HG03196 (cell line): ENCODE results near the gene JPH2.

Source experiments
- ATAC-seq: cut with Tn5 transposase; IDR thresholded peaks from one replicate; pipeline ENCODE4 v1.9.1; 2021; ENCODE audit not compliant: unreplicated experiment

Gene JPH2

GRCh38 chr20:44080646-44081267, 106.2 kb downstream of the JPH2 start:
- peak; percentile 77 for ATAC-seq

GRCh38 chr20:44080064-44080463, 106.9 kb downstream of the JPH2 start:
- ATAC-seq = no peak

GRCh38 chr20:44079291-44079690, 107.7 kb downstream of the JPH2 start:
- no peak for ATAC-seq

- ATAC-seq = no peak
Observed at GRCh38 chr20:44075950-44076232, 111.1 kb downstream of the JPH2 start.

- no peak for ATAC-seq
Observed at GRCh38 chr20:44075191-44075949, 111.6 kb downstream of the JPH2 start.

GRCh38 chr20:44074252-44075151, 112.5 kb downstream of the JPH2 start:
- ATAC-seq = no peak

- no peak for ATAC-seq
Observed at GRCh38 chr20:44073675-44074071, 113.3 kb downstream of the JPH2 start.

- no peak for ATAC-seq
Observed at GRCh38 chr20:44073011-44073674, 113.8 kb downstream of the JPH2 start.

- no peak for ATAC-seq
Observed at GRCh38 chr20:44072384-44072783, 114.6 kb downstream of the JPH2 start.

- ATAC-seq = no peak
Observed at GRCh38 chr20:44071526-44072111, 115.4 kb downstream of the JPH2 start.

GRCh38 chr20:44071057-44071456, 115.9 kb downstream of the JPH2 start:
- ATAC-seq = no peak

- no peak for ATAC-seq
Observed at GRCh38 chr20:44070139-44070900, 116.7 kb downstream of the JPH2 start.

- ATAC-seq = peak; percentile 38
Observed at GRCh38 chr20:44069203-44070011, 117.6 kb downstream of the JPH2 start.

- no peak for ATAC-seq
Observed at GRCh38 chr20:44068316-44069201, 118.4 kb downstream of the JPH2 start.

- no peak for ATAC-seq
Observed at GRCh38 chr20:44067650-44068081, 119.3 kb downstream of the JPH2 start.

- no peak for ATAC-seq
Observed at GRCh38 chr20:44066645-44067606, 120.1 kb downstream of the JPH2 start.
